Common myeloid progenitor, CD34-positive (primary cell): ENCODE data around the gene CLCN6.

Experiments
- CTCF ChIA-PET: fragments of 350-600 bp; sonication (Branson Sonifier 250); formaldehyde crosslinking; loops from one replicate; lab custom pipeline; 2021; ENCODE audit warnings: antibody characterized with exemption; lab: Charles Lee
- POLR2A ChIA-PET: fragments of 350-600 bp; sonication (Branson Sonifier 250); formaldehyde crosslinking; loops from one replicate; lab custom pipeline; 2021; ENCODE audit warnings: antibody characterized with exemption; lab: Charles Lee
- DNase-seq, 3 donors: peaks; one replicate each; pipeline versions ENCODE4 v3.0.0 to v3.0.0-alpha.2; 2013
- H3K27ac ChIP-seq, 2 experiments: 1 replicate in 1 of 2; 2 replicates in 1 of 2; pipeline ENCODE4 v1.7.0; 2013; ENCODE audit warnings: inconsistent platforms in 2 of 2, low read length in 2 of 2, mild to moderate bottlenecking in 2 of 2, low read depth in 1 of 2, moderate library complexity in 1 of 2; ENCODE audit not compliant: severe bottlenecking in 2 of 2, insufficient read depth in 1 of 2, poor library complexity in 1 of 2
- H3K27me3 ChIP-seq, 5 experiments: replicated peaks in 2 of 5; 1 replicate in 3 of 5; 2 replicates in 2 of 5; pipeline versions ENCODE4 v1.6.1 to v1.7.0; 2013; ENCODE audit warnings: low read length in 4 of 5, mild to moderate bottlenecking in 2 of 5, moderate library complexity in 2 of 5, inconsistent platforms in 1 of 5; ENCODE audit not compliant: insufficient read depth in 5 of 5, control insufficient read depth in 4 of 5
- H3K36me3 ChIP-seq, 4 experiments: 1 replicate in 2 of 4; 2 replicates in 2 of 4; pipeline versions ENCODE4 v1.6.1 to v1.7.0; 2013; ENCODE audit warnings: low read length in 3 of 4, control low read depth in 1 of 4, mild to moderate bottlenecking in 1 of 4; ENCODE audit not compliant: control insufficient read depth in 4 of 4, insufficient read depth in 4 of 4
- H3K4me1 ChIP-seq, 4 experiments: 1 replicate in 3 of 4; 2 replicates in 1 of 4; pipeline versions ENCODE4 v1.6.1 to v1.7.1; 2013; ENCODE audit warnings: low read length in 3 of 4, mild to moderate bottlenecking in 3 of 4, control low read depth in 1 of 4, inconsistent platforms in 1 of 4, moderate library complexity in 1 of 4; ENCODE audit not compliant: control insufficient read depth in 4 of 4, insufficient read depth in 4 of 4; ENCODE audit errors: control extremely low read depth in 1 of 4
- H3K4me3 ChIP-seq, 7 experiments: 1 replicate in 4 of 7; 2 replicates in 3 of 7; pipeline versions ENCODE4 v1.5.1 to v1.7.0; 2013; ENCODE audit warnings: mild to moderate bottlenecking in 7 of 7, low read length in 6 of 7, moderate library complexity in 6 of 7, inconsistent platforms in 2 of 7, low read depth in 2 of 7, control low read depth in 1 of 7; ENCODE audit not compliant: insufficient read depth in 4 of 7, control insufficient read depth in 1 of 7; ENCODE audit errors: extremely low read depth in 1 of 7
- H3K9me3 ChIP-seq, 5 experiments: 1 replicate in 4 of 5; 2 replicates in 1 of 5; pipeline versions ENCODE4 v1.6.1 to v1.7.1; 2013; ENCODE audit warnings: low read length in 4 of 5, mild to moderate bottlenecking in 2 of 5, inconsistent platforms in 1 of 5, low read depth in 1 of 5, moderate library complexity in 1 of 5; ENCODE audit not compliant: control insufficient read depth in 4 of 5, insufficient read depth in 2 of 5; ENCODE audit errors: control extremely low read depth in 1 of 5
- WGBS: methylation state at CpG from one replicate; pipeline ENCODE4 v1.1.5; 2013; ENCODE audit not compliant: insufficient coverage; 5-methylcytosine and 5-hydroxymethylcytosine counted together

The CLCN6 gene

DNA sequence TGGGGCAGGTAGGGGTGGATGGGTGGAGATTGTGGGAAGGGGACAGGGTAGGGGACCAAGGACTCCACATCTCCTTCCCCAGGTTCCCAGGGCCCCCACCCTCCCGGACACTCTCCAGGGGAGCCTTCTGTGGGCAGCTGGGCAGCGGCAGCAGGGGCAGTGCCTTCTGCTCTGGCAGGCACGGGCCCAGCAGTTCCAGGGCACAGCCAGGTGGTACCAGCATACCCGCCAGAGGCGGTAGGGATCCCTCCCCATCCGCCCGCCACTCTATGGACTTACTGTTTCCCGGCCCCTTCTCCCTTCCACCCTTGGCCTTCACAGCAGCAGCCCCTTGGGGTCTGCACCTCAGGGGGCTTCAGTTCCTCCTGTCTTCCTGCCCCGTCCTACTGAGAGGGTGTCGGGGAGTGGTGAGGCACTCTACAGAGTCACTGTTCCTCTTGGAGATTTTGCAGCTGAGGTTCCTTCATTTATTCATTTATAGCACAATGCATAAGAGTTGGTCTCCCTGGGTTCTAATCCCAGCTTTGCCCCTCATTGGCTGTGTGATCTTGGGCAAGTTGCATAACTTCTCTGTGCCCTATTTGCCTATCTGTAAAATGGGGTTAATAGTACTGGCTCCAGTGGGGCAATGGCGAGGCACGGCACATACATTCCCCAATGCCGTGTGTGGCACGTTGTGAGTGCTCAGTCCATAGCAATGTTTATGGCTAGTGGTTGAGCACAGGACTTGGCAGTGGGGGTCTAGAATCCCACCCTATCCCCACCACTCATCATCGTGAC, 27.0 kb upstream of the CLCN6 start:
- no peaks in the 10 kb centered on the region for H3K4me1 ChIP-seq
- no peak overlapping the region for H3K27ac ChIP-seq
- ChIA-PET CTCF (interaction anchor here (0.6 kb wide), 1 partner anchor 22 kb away, joined by 3 read pairs; no protein-coding TSS in a partner anchor), POLR2A (no interaction called here)
- 87% methylated on average over 10 of the region's 15 CpGs for WGBS
- H3K36me3 ChIP-seq: no peaks in the 10 kb centered on the region
- H3K9me3 ChIP-seq: no peaks in the 10 kb centered on the region
- H3K27me3 ChIP-seq: no peaks in the 10 kb centered on the region
- no peak for DNase-seq
- no peak overlapping the region for H3K4me3 ChIP-seq

DNA sequence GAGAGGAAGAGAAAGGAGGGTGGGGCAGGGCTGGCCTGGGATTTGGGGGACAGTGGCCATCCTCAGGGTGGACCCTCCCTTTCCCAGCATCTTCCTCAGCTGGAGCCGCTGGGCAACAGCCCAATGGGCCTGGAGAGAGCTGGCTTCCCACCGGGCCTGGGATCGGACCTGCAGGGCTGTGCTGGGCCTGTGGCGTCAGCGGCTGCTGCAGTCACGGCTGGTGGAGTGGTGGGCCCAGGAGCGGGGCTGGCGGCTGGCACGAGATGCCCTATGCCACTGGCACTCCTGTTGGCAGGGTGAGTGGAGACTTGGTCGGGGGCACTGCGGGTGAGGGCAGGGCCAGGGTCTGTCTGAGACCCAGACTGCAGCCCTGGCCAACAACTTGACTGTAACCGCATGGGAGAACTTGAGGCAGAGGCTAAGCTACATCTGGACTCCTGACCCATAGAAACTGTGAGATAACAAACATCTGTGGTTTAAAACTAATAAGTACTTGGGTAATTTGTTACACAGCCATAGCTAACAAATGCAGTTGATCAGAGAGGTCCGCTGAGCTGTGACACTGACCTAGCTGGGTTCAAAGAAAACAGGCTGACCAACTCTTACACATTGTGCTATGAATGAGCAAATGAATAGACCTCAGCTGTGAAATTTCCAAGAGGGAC, 26.1 kb upstream of the CLCN6 start:
- Histone ChIP-seq H3K36me3 (no peaks in the 10 kb centered on the region), H3K27me3 (no peaks in the 10 kb centered on the region), H3K27ac (no peak overlapping the region), H3K9me3 (no peaks in the 10 kb centered on the region), H3K4me3 (no peak overlapping the region), H3K4me1 (peaks cover 0 to 4% (median 3%) of the 10 kb centered on the region in 4 experiments)
- POLR2A ChIA-PET: no interaction called here
- no peak for DNase-seq
- CTCF ChIA-PET: interaction anchor here (0.6 to 1.1 kb wide), 5 partner anchors 8 to 23 kb away, joined by 3 to 4 read pairs (median 3); no protein-coding TSS in a partner anchor
- 89% methylated on average over 12 of the region's 13 CpGs for WGBS

DNA sequence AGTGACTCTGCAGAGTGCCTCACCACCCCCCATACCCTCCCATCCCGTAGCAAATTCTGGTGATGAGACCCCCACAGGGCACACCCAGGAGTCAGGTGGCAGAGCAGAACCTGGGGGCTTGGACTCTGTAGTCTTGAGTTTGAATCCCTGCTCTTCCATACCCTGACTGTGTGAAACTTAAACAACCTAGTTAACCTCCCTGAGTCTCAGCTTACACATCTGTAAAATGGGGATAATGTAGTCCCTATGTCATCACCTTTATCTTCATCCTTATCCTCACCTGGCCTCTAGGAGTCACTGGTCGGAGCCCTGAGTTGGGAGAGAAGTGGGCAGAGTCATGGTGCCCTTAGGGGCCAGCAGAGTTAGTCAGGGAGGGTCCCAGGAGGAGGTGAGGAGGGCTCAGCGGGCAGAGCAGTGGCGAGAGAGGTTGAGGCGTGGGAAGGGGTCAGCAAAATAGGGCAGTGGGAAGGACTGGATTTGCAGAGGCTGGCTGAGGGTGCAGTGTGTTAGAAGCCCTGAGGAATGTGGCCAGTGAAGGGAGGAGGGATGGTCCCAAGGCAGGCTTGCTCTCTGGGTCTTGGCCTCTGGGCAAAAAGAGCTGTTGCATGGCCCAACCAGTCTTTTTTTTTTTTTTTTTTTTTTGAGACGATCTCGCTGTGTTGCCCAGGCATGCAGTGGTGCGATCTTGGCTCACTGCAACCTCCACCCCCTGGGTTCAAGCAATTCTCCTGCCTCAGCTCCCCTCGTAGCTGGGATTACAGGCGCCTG, 25.4 kb upstream of the CLCN6 start:
- Histone ChIP-seq H3K27me3 (no peaks in the 10 kb centered on the region), H3K27ac (no peak overlapping the region), H3K36me3 (no peaks in the 10 kb centered on the region), H3K4me1 (peaks cover 0 to 10% (median 8%) of the 10 kb centered on the region in 4 experiments), H3K4me3 (no peak overlapping the region), H3K9me3 (no peaks in the 10 kb centered on the region)
- ChIA-PET CTCF (interaction anchor here (0.6 to 1.1 kb wide), 4 partner anchors 8 to 17 kb away, joined by 3 to 4 read pairs (median 3); no protein-coding TSS in a partner anchor), POLR2A (no interaction called here)
- DNase-seq: no peak
- 97% methylated on average over 4 of the region's 10 CpGs for WGBS

DNA sequence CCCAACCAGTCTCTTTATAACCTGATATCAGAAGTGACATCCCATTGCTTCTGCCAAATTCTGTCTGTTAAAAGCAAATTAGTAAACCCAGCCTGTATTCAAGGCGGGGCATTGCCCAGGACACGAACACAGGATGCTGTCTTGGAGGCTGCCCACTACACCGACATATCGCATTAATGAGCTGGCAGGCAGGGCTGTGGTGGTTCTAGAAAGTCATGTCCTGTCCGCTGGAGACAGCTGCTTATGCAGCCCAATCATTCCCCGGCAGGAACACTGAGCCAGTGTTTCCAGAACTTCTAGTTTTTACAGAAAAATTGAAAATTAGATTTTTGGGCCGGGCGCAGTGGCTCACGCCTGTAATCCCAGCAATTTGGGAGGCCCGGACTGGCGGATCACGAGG, 24.7 kb upstream of the CLCN6 start:
- POLR2A ChIA-PET: no interaction called here
- WGBS: 93% methylated on average over 12 of the region's 12 CpGs
- CTCF ChIA-PET: no interaction called here
- peaks cover 0 to 10% (median 8%) of the 10 kb centered on the region in 4 experiments for H3K4me1 ChIP-seq
- no peaks in the 10 kb centered on the region for H3K9me3 ChIP-seq
- H3K36me3 ChIP-seq: no peaks in the 10 kb centered on the region
- H3K27ac ChIP-seq: no peak overlapping the region
- no peaks in the 10 kb centered on the region for H3K27me3 ChIP-seq
- no peak for DNase-seq
- no peak overlapping the region for H3K4me3 ChIP-seq

DNA sequence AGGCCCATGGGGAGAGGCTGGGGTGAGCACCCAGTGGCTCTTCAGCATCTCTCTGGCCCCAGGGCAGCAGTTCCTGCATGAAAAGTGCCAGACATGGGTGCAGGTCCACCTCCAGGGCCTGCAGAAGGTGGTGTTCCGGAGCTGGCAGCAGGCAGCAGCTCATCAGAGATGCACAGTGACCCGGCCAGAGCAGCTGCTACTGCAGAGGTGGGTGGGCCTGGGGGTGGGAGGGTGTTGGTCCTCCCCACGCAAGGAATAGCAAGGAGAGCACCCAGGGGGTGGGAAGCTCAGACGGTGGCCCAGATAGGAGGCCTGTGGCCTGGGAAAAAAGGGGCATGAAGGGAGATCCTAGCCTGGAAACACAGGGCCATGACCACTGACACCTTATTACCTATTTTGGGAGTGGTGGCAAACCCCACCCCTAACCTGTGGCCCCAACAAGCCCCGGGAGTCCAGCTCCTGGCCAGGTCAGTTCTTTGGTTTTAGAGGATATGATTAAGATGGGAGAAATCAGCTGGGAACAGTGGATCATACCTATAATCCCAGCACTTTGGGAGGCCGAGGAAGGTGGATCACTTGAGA, 23.8 kb upstream of the CLCN6 start:
- WGBS: 92% methylated on average over 5 of the region's 6 CpGs
- POLR2A ChIA-PET: no interaction called here
- DNase-seq: no peak
- no peak overlapping the region for H3K27ac ChIP-seq
- H3K9me3 ChIP-seq: no peaks in the 10 kb centered on the region
- H3K4me3 ChIP-seq: no peak overlapping the region
- H3K36me3 ChIP-seq: no peaks in the 10 kb centered on the region
- CTCF ChIA-PET: interaction anchor here (0.6 to 0.9 kb wide), 2 partner anchors 11 to 32 kb away, joined by 4 to 5 read pairs; no protein-coding TSS in a partner anchor
- H3K4me1 ChIP-seq: peaks cover 0 to 10% (median 8%) of the 10 kb centered on the region in 4 experiments
- H3K27me3 ChIP-seq: no peaks in the 10 kb centered on the region

DNA sequence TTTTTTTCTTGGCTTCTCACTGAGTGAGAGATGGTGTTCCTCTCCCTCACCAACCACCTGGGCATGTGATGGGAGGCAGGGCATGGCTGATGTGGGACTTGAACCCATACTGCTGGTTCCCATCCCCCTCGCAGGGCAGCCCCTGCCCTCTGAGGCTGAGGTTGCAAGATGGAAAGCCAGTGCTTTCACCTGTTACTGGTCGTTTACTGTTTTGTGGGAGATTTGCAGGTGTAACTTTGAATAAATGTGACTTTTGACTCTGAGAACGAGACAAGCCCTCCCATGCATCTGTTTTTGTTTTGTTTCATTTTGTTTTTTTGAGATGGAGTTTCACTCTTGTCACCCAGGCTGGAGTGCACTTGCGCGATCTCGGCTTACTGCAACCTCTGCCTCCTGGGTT, 22.4 kb upstream of the CLCN6 start:
- Histone ChIP-seq H3K4me1 (peaks cover 0 to 10% (median 8%) of the 10 kb centered on the region in 4 experiments), H3K27ac (no peak overlapping the region), H3K4me3 (no peak overlapping the region), H3K36me3 (peaks cover 0 to 3% (median 1%) of the 10 kb centered on the region in 4 experiments), H3K27me3 (no peaks in the 10 kb centered on the region), H3K9me3 (no peaks in the 10 kb centered on the region)
- WGBS: 92% methylated on average over 6 of the region's 6 CpGs
- POLR2A ChIA-PET: no interaction called here
- CTCF ChIA-PET: interaction anchor here (0.9 to 1.5 kb wide), 2 partner anchors 12 to 19 kb away, joined by 3 to 4 read pairs; no protein-coding TSS in a partner anchor
- DNase-seq: no peak
